AG04450 (cell line): Measurements from ENCODE around the gene NUDT3. TPM values are rescaled to one million over a fixed set of nuclear protein-coding genes. Genes with fewer than 3 reads are reported as not detected.

ENCODE experiments used
- CTCF ChIA-PET: fragments of 300-600, 350-600 bp; formaldehyde crosslinking; extraction: SDS; loops from one replicate; lab custom pipeline; 2022; ENCODE audit warnings: antibody characterized with exemption, inconsistent platforms; lab: Charles Lee
- POLR2A ChIA-PET: fragments of 350-600 bp; formaldehyde crosslinking; extraction: SDS; loops from one replicate; lab custom pipeline; 2021; ENCODE audit warnings: antibody characterized with exemption, inconsistent platforms; lab: Yijun Ruan, JAX
- DNase-seq: peaks from one replicate; pipeline ENCODE4 v3.0.0-alpha.2; 2011; ENCODE audit warnings: low read depth, low spot score
- H3K27ac ChIP-seq: one replicate; pipeline ENCODE4 v1.5.1; 2012; ENCODE audit warnings: low read depth, low read length, control low read depth
- H3K27me3 ChIP-seq: one replicate; pipeline ENCODE4 v1.6.0; 2012; ENCODE audit warnings: low read length; ENCODE audit not compliant: control insufficient read depth, insufficient read depth
- H3K4me3 ChIP-seq: 2 replicates; pipeline ENCODE4 v1.5.1; 2011; ENCODE audit warnings: mild to moderate bottlenecking, low read depth, low read length, control low read depth
- H3K9me3 ChIP-seq: 2 replicates; pipeline ENCODE4 v1.5.1; 2012; ENCODE audit warnings: low read length; ENCODE audit not compliant: control insufficient read depth, insufficient read depth
- polyA plus RNA-seq: library from polyadenylated mRNA; depleted of rRNA; stranded (reverse); fragments of >200 nt; gene quantifications from 2 replicates; pipeline ENCODE4 v1.2.3, GENCODE V29; 2011
- TF ChIP-seq, protein P1 (sequence below): IDR thresholded peaks from 2 replicates; pipeline ENCODE4 v1.5.1; 2011; ENCODE audit warnings: low read depth, low read length, control low read depth, inconsistent platforms

NUDT3 gene
- polyA plus RNA-seq, 1 experiment, result 26.7 TPM

DNA sequence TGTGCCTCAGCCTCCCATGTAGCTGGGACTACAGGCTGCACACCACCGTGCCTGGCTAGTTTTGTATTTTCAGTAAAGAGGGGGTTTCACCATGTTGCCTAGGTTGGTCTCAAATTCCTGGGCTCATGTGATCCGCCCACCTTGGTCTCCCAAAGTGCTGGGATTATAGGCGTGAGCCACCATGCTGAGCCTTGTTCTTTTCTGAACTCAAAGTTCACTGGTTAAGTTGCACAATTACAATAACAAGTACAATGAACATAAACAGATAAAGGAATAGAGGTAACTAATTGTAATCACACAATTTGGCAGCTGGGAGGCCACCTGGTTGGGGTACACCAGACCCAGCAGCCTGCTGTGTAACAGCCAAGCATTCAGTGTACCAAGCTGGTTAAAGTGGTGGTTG is 6.7 kb downstream of the NUDT3 start:
- DNase-seq, result no peak
- POLR2A ChIA-PET, result no interaction called here

DNA sequence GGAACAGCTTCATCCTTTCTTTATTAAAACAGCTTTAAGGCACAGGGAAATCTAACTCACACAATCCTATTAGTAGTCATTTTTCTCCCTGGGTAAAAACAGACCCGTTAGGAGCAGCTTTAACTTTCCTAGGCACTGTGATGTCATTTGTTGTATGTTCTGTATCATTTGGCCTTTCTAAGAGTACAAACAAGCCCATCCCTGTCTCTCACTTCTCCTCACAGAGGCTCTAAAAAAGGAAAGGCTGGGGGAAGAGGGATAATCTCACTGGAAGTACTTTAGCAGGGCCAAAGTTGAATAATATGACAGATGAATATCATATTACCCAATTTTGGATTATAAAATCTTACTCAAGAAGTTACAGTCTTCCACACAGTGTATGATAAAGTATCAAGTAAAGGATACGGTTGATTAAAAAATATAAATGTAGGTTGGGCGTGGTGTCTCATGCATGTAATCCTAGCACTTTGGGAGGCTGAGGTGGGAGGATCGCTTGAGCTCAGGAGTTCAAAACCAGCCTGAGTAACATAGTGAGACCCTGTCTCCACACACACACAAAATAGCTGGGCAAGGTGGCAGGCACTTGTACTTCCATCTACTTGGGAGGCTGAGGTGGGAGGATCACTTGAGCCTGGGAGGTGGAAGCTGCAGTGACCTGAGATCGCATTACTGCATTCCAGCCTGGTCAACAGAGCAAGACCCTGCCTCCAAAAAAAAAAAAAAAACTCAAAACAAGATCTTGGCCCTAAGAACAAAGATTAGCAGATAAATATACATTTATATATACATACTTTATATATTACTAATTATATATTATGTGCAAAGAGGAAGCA is 7.9 kb downstream of the NUDT3 start:
- CTCF ChIA-PET, result interaction anchor here (1.0 kb wide), 2 partner anchors 135 to 225 kb away, joined by 3 to 4 read pairs; no protein-coding TSS in a partner anchor
- peak overlapping the region; percentile 47 for H3K27ac ChIP-seq
- POLR2A ChIA-PET, result interaction anchor here (1.6 kb wide), 1 partner anchor 42 kb away, joined by 5 read pairs; no protein-coding TSS in a partner anchor
- H3K9me3 ChIP-seq, result no peaks in the 10 kb centered on the region
- TF ChIP-seq, protein P1, sequence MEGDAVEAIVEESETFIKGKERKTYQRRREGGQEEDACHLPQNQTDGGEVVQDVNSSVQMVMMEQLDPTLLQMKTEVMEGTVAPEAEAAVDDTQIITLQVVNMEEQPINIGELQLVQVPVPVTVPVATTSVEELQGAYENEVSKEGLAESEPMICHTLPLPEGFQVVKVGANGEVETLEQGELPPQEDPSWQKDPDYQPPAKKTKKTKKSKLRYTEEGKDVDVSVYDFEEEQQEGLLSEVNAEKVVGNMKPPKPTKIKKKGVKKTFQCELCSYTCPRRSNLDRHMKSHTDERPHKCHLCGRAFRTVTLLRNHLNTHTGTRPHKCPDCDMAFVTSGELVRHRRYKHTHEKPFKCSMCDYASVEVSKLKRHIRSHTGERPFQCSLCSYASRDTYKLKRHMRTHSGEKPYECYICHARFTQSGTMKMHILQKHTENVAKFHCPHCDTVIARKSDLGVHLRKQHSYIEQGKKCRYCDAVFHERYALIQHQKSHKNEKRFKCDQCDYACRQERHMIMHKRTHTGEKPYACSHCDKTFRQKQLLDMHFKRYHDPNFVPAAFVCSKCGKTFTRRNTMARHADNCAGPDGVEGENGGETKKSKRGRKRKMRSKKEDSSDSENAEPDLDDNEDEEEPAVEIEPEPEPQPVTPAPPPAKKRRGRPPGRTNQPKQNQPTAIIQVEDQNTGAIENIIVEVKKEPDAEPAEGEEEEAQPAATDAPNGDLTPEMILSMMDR, result no peak
- no peaks in the 10 kb centered on the region for H3K27me3 ChIP-seq
- no peak overlapping the region for H3K4me3 ChIP-seq
- DNase-seq, result no peak

More for the DNA sequence above, 6.7 kb downstream of the NUDT3 start:
- no peaks in the 10 kb centered on the region for H3K9me3 ChIP-seq
- CTCF ChIA-PET, result interaction anchor here (2.1 kb wide), 1 partner anchor 136 kb away, joined by 10 read pairs; the partner anchor contains the start of gene SMIM29
- H3K27ac ChIP-seq, result no peak overlapping the region
- TF ChIP-seq, protein P1, result no peak
- H3K27me3 ChIP-seq, result no peaks in the 10 kb centered on the region
- no peak overlapping the region for H3K4me3 ChIP-seq

DNA sequence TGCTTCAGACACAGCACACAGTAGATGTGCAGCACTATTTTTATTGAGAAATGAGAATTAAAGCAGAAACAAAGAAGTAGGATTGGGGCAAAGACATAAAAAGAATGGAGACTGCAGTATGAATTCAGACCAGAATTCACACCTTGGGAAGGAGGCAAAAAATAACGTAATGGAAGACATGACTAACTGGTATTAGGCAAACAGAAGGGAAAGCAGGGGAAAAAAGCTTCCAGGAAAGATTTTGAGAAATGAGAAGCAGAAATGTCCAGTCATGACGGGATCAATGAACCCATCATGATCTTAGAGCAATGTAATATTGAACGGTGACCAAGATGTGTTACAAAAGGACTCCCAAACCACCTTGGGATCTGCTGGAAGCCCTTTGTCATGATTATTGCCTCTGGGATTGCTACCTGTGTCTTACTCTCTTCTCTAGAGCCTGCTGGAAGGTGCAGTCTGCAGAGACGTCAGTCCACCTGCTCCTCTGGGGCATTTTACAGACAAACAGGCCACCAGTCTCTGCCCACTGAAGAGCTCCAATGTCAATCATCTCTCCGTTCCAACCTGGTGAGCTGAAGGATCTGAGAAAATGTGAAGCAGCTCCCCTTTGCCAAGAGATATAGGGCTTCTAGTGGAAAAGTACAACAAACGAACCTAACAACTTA is 8.7 kb downstream of the NUDT3 start:
- CTCF ChIA-PET, result interaction anchor here (1.0 kb wide), 2 partner anchors 134 to 226 kb away, joined by 3 to 4 read pairs; no protein-coding TSS in a partner anchor
- Histone ChIP-seq H3K27ac (peak overlapping the region; percentile 47), H3K9me3 (no peaks in the 10 kb centered on the region), H3K4me3 (no peak overlapping the region), H3K27me3 (no peaks in the 10 kb centered on the region)
- POLR2A ChIA-PET, result interaction anchor here (1.4 to 1.6 kb wide), 2 partner anchors 24 to 42 kb away, joined by 5 to 14 read pairs; no protein-coding TSS in a partner anchor
- no peak for DNase-seq
- TF ChIP-seq, protein P1, result no peak

DNA sequence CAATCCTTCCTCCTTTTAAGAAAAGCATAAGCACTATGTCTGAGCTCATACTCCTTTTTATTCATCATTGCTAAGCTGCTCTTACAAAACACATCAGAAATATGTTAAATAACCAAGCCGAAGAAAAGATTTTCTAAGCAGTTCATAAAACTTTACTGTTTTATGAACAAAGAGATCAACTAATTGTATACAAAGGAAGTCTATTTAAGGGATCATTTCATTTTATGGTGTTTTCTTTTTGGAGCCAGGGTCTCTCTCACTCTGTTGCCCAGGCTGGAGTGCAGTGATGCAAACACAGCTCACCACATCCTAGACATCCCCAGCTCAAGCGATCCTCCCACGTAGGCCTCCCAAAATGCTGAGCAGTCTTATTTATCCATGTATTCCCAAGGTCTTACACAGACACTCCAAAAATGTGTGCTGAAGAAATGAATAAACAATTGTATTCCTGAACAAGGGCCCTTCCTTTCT is 9.3 kb downstream of the NUDT3 start:
- DNase-seq, result peak; percentile 57
- Histone ChIP-seq H3K9me3 (no peaks in the 10 kb centered on the region), H3K27ac (peak overlapping the region; percentile 47)

More for the DNA sequence above, 9.3 kb downstream of the NUDT3 start:
- CTCF ChIA-PET, result interaction anchor here (1.0 kb wide), 1 partner anchor 134 kb away, joined by 4 read pairs; no protein-coding TSS in a partner anchor
- H3K27me3 ChIP-seq, result no peaks in the 10 kb centered on the region
- TF ChIP-seq, protein P1, result no peak
- H3K4me3 ChIP-seq, result no peak overlapping the region
- POLR2A ChIA-PET, result interaction anchor here (0.6 to 1.6 kb wide), 5 partner anchors 9 to 215 kb away, joined by 3 to 14 read pairs (median 4); partner anchors contain the start of gene NUDT3
